ENCODE data around the gene NIM1K. TPM values are rescaled to one million over a fixed set of nuclear protein-coding genes. Genes with fewer than 3 reads are reported as not detected.
"Not testable (repeated sequence)": the region's sequence is repeated elsewhere in the genome, so short reads cannot be mapped to it uniquely, and the experiment has no call there.

Gene NIM1K
- total and polyA plus RNA-seq, 2 of the 4 experiments (the other 2 are of a cell fraction) = 0.54 to 0.68 TPM

- WGBS, 2 experiments (ENCODE audit: extremely low coverage in 2 of 2, insufficient read length in 1 of 2) = 100% methylated on average over 2 of the region's 5 CpGs; no CpG with 5 or more reads in 1 of the 2 experiments
- H2AFZ ChIP-seq (replicated peaks; ENCODE audit: low read length, poor library complexity); H3K27ac ChIP-seq (ENCODE audit: insufficient read depth, low read length); H2BK120ac ChIP-seq (ENCODE audit: low read depth, low read length); H3K18ac ChIP-seq (ENCODE audit: low read depth, low read length); H4K8ac ChIP-seq (ENCODE audit: low read depth in 2 of 2, low read length in 2 of 2); H3K56ac ChIP-seq (ENCODE audit: extremely low read depth, insufficient read depth, low read length); H3K79me1 ChIP-seq (ENCODE audit: low read depth in 1 of 2, low read length in 2 of 2); H3K27me3 ChIP-seq (ENCODE audit: control insufficient read depth, insufficient read depth, low read length); H4K5ac ChIP-seq (ENCODE audit: low read depth, low read length); H4K91ac ChIP-seq (ENCODE audit: insufficient read depth, low read depth, low read length); H3K36me3 ChIP-seq (ENCODE audit: control insufficient read depth, insufficient read depth, low read length); CTCF ChIA-PET; H2BK5ac ChIP-seq (ENCODE audit: low read depth, low read length, poor library complexity, severe bottlenecking); H3K4me2 ChIP-seq (ENCODE audit: low read depth, low read length); BruUV-seq (replicated peaks); ATAC-seq (ENCODE audit: low read depth); H3K4me3 ChIP-seq (ENCODE audit: insufficient read depth, low read depth, low read length); dilution Hi-C loops (cut with HindIII; ENCODE audit: low sequenced_read_pairs, unreplicated experiment); DNase-seq; intact Hi-C loops (cut with micrococcal nuclease); H2AK5ac ChIP-seq (ENCODE audit: low read depth, low read length); H3K9me1 ChIP-seq (ENCODE audit: insufficient read depth, low read length); H3K4me1 ChIP-seq (ENCODE audit: control insufficient read depth, insufficient read depth, low read length); H2BK15ac ChIP-seq (ENCODE audit: low read depth, low read length); H3K23ac ChIP-seq (ENCODE audit: low read depth, low read length); in situ Hi-C loops (cut with MboI; ENCODE audit: low sequenced_read_pairs); H3K9me3 ChIP-seq (ENCODE audit: control insufficient read depth, insufficient read depth, low read length); H2AK9ac ChIP-seq (replicated peaks; ENCODE audit: low read depth, low read length, poor library complexity); H2BK20ac ChIP-seq (ENCODE audit: low read depth, low read length); H3K9ac ChIP-seq (ENCODE audit: low read depth, low read length); H3K14ac ChIP-seq (replicated peaks; ENCODE audit: low read depth, low read length); POLR2A ChIA-PET (ENCODE audit: unreplicated experiment); H4K20me1 ChIP-seq (ENCODE audit: insufficient read depth, low read length); H3K4ac ChIP-seq (ENCODE audit: low read depth, low read length): not testable (repeated sequence)
Observed at GRCh38 chr5:43201442-43201841, 9.4 kb downstream of the NIM1K start.

Data from IMR-90 (cell line).